Loucy (cell line): ENCODE measurements around the gene DPT.

Source experiments
- H2AFZ ChIP-seq: fragments of 200-600 bp; sonication (generic); 2 replicates; pipeline ENCODE4 v1.6.0; 2016; ENCODE audit warnings: antibody characterized with exemption, mild to moderate bottlenecking, low read length, moderate library complexity
- H3F3A ChIP-seq: fragments of 200-600 bp; 2 replicates; pipeline ENCODE4 v1.6.0; 2016; ENCODE audit warnings: antibody characterized with exemption, low read depth, mild to moderate bottlenecking
- H3K27me3 ChIP-seq: fragments of 200-600 bp; sonication (generic); 2 replicates; pipeline ENCODE4 v1.6.1; 2014; ENCODE audit warnings: low read length, mild to moderate bottlenecking; ENCODE audit not compliant: insufficient read depth, poor library complexity, severe bottlenecking
- H3K36me3 ChIP-seq: fragments of 200-600 bp; sonication (generic); 2 replicates; pipeline ENCODE4 v1.6.1; 2016; ENCODE audit warnings: low read length; ENCODE audit not compliant: insufficient read depth
- H3K4me1 ChIP-seq: fragments of 200-600 bp; sonication (generic); 2 replicates; pipeline ENCODE4 v1.5.1; 2014; ENCODE audit warnings: low read length, mild to moderate bottlenecking; ENCODE audit not compliant: insufficient read depth, poor library complexity, severe bottlenecking
- H3K4me2 ChIP-seq: fragments of 200-600 bp; sonication (generic); 2 replicates; pipeline ENCODE4 v1.6.0; 2014; ENCODE audit warnings: antibody characterized with exemption, low read length, low read depth, mild to moderate bottlenecking; ENCODE audit not compliant: poor library complexity, severe bottlenecking
- H3K4me3 ChIP-seq: fragments of 200-600 bp; sonication (generic); 2 replicates; pipeline ENCODE4 v1.5.1; 2014; ENCODE audit warnings: low read length, mild to moderate bottlenecking, mixed read lengths; ENCODE audit not compliant: poor library complexity, severe bottlenecking
- H3K79me2 ChIP-seq: fragments of 200-600 bp; sonication (generic); 2 replicates; pipeline ENCODE4 v1.6.1; 2014; ENCODE audit warnings: low read length; ENCODE audit not compliant: insufficient read depth
- H3K9ac ChIP-seq: fragments of 200-600 bp; sonication (generic); 2 replicates; pipeline ENCODE4 v1.6.0; 2014; ENCODE audit warnings: mild to moderate bottlenecking, low read depth, low read length, moderate library complexity; ENCODE audit not compliant: poor library complexity, severe bottlenecking
- H3K9me2 ChIP-seq: fragments of 200-600 bp; sonication (generic); replicated peaks from 2 replicates; pipeline ENCODE4 v1.6.1; 2016; ENCODE audit warnings: low read depth, low read length, mixed read lengths
- H3K9me3 ChIP-seq: fragments of 200-600 bp; sonication (generic); 2 replicates; pipeline ENCODE4 v1.6.1; 2014; ENCODE audit warnings: mild to moderate bottlenecking, antibody characterized with exemption, low read length, low read depth; ENCODE audit not compliant: insufficient read depth
- H4K20me1 ChIP-seq: fragments of 200-600 bp; sonication (generic); 2 replicates; pipeline ENCODE4 v1.6.0; 2014; ENCODE audit warnings: antibody characterized with exemption, low read length, mild to moderate bottlenecking; ENCODE audit not compliant: insufficient read depth, poor library complexity, severe bottlenecking
- EZH2phosphoT487 ChIP-seq: fragments of 200-600 bp; IDR thresholded peaks from 2 replicates; pipeline ENCODE4 v1.6.1; 2018; ENCODE audit warnings: antibody characterized with exemption, mild to moderate bottlenecking, moderate library complexity, borderline replicate concordance
- TF ChIP-seq, protein P1 (sequence below): fragments of 200-600 bp; sonication (generic); conservative IDR thresholded peaks from 2 replicates; pipeline ENCODE4 v1.5.1; 2014; ENCODE audit warnings: mild to moderate bottlenecking, antibody characterized with exemption, low read length

Gene DPT

DNA sequence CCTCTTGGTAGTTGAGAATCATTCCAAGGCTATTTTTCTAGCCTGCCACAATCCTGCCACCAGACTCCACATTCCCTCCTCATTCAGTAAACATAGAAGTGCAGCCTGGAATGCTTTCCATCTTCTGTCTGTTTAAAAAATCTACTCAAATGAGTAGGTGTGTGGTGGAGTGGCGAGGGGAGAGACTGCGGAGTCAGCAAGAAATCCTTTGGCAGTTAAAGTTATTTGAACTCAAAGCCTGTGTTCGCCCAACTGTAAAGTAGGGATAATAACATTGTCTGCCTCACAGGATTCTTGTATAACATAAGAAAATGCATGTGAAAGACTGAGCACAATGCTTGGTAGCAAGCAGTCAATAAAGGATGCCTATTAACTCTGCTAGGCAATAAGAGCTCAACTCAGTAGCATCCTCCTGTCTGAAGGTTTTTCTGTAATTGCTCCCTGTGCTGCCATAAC lies 22.2 kb upstream of the DPT start:
- Histone ChIP-seq H3F3A (no peaks in the 10 kb centered on the region), H3K36me3 (no peaks in the 10 kb centered on the region), H3K9ac (no peak overlapping the region), H4K20me1 (no peaks in the 10 kb centered on the region), H3K4me2 (no peak overlapping the region), H2AFZ (0 out of 2 replicates have a peak overlapping the region, but pooled peaks have one; percentile 5), H3K79me2 (no peaks in the 10 kb centered on the region), H3K9me3 (no peaks in the 10 kb centered on the region), H3K4me3 (no peak overlapping the region), H3K27me3 (no peaks in the 10 kb centered on the region), H3K9me2 (no peaks in the 10 kb centered on the region), H3K4me1 (no peaks in the 10 kb centered on the region)
- TF ChIP-seq EZH2phosphoT487 = no peak
- TF ChIP-seq, protein P1, sequence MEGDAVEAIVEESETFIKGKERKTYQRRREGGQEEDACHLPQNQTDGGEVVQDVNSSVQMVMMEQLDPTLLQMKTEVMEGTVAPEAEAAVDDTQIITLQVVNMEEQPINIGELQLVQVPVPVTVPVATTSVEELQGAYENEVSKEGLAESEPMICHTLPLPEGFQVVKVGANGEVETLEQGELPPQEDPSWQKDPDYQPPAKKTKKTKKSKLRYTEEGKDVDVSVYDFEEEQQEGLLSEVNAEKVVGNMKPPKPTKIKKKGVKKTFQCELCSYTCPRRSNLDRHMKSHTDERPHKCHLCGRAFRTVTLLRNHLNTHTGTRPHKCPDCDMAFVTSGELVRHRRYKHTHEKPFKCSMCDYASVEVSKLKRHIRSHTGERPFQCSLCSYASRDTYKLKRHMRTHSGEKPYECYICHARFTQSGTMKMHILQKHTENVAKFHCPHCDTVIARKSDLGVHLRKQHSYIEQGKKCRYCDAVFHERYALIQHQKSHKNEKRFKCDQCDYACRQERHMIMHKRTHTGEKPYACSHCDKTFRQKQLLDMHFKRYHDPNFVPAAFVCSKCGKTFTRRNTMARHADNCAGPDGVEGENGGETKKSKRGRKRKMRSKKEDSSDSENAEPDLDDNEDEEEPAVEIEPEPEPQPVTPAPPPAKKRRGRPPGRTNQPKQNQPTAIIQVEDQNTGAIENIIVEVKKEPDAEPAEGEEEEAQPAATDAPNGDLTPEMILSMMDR = no peak

DNA sequence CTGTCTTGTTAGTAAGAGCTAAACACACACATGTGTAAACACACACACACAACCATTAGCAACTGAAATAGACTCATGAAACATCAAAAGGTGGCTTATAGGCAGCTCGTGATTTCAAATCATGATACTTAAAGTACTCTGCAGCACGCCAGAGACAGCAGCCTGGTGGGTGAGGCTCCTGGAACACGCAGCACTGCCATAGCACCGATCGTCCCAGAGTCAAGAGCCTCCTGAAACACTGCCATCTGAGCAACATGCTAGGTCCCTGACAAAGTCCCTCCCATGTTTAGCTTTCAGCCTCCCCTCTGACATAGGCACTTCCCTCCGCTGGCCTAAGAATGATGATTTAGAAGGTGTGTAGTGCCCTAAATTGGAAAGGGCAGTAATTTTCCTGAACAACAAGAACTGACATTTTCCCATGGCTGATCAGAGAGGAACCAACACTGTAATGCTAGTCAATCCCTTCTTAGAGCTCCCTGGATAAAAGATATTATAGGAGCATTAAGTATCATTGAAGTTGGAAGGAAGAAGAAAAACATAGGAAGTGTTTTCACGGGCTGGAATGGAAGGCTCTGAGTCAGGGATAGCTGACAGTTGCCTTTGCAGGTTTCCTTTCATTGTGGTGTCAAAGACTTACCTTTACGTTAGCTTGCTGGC lies 14.1 kb upstream of the DPT start:
- Histone ChIP-seq H3K79me2 (no peaks in the 10 kb centered on the region), H2AFZ (no peak overlapping the region; the same call in 1 of the 2 replicates), H3K9me3 (no peaks in the 10 kb centered on the region), H3K4me2 (no peak overlapping the region), H3K4me1 (no peaks in the 10 kb centered on the region), H3K36me3 (no peaks in the 10 kb centered on the region), H3K4me3 (no peak overlapping the region), H4K20me1 (no peaks in the 10 kb centered on the region), H3K9me2 (no peaks in the 10 kb centered on the region), H3F3A (no peaks in the 10 kb centered on the region), H3K27me3 (no peaks in the 10 kb centered on the region), H3K9ac (no peak overlapping the region)
- TF ChIP-seq, protein P1 = no peak
- no peak for TF ChIP-seq EZH2phosphoT487

DNA sequence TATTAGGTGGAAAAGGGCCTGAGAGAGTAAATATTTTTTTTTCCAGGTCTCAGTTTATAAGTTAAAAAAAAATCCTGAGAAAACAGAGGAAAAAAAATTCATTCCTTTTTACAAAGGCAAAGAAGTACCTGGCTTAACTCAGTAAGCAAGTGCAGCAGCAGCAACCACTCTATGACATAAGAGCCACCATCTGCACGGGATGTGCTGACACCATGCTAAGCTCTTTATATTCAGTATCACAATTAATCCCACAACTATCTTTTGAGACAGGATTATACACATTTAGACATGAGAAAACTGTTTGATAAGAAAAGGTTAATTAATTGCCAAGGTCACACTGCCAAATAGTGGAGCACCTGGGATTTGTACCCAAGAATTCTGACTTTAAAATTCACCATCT lies 13.4 kb upstream of the DPT start:
- H4K20me1 ChIP-seq = no peaks in the 10 kb centered on the region
- TF ChIP-seq EZH2phosphoT487 = no peak
- TF ChIP-seq, protein P1 = no peak
- no peak overlapping the region for H2AFZ ChIP-seq
- no peak overlapping the region for H3K9ac ChIP-seq
- H3K36me3 ChIP-seq = no peaks in the 10 kb centered on the region
- H3K4me2 ChIP-seq = no peak overlapping the region
- no peaks in the 10 kb centered on the region for H3F3A ChIP-seq
- H3K27me3 ChIP-seq = no peaks in the 10 kb centered on the region
- no peaks in the 10 kb centered on the region for H3K79me2 ChIP-seq
- H3K4me3 ChIP-seq = no peak overlapping the region
- no peaks in the 10 kb centered on the region for H3K9me3 ChIP-seq
- no peaks in the 10 kb centered on the region for H3K4me1 ChIP-seq
- no peaks in the 10 kb centered on the region for H3K9me2 ChIP-seq
